Measurements from ENCODE around the gene SLC35D2.

Gene SLC35D2

GRCh38 chr9:96304230-96304629, 79.3 kb downstream of the SLC35D2 start:
- no peaks in the 10 kb centered on the region for H3K79me2 ChIP-seq (ENCODE audit: insufficient read depth, low read length)

GRCh38 chr9:96302021-96302420, 81.5 kb downstream of the SLC35D2 start, which contains the start of gene HSD17B3:
TSS of gene HSD17B3 (minus strand) at chr9:96302176. CDS start at chr9:96302104, 72 bp downstream.
- no peaks in the 10 kb centered on the region for H3F3A ChIP-seq (ENCODE audit: low read depth)
- no peaks in the 10 kb centered on the region for H3K4me1 ChIP-seq (ENCODE audit: insufficient read depth, low read length, poor library complexity, severe bottlenecking)
- no peaks in the 10 kb centered on the region for H3K9me3 ChIP-seq (ENCODE audit: insufficient read depth, low read depth, low read length)
- no peaks in the 10 kb centered on the region for H3K36me3 ChIP-seq (ENCODE audit: insufficient read depth, low read length)
- H3K9ac ChIP-seq (ENCODE audit: low read depth, low read length, poor library complexity, severe bottlenecking) = no peak within 1 kb of the TSS
- H2AFZ ChIP-seq (ENCODE audit: low read length) = no peak within 1 kb of the TSS
- no peaks in the 10 kb centered on the region for H4K20me1 ChIP-seq (ENCODE audit: insufficient read depth, low read length, poor library complexity, severe bottlenecking)
- H3K4me3 ChIP-seq (ENCODE audit: low read length, poor library complexity, severe bottlenecking) = no peak within 1 kb of the TSS
- H3K9me2 ChIP-seq (replicated peaks; ENCODE audit: low read depth, low read length) = no peaks in the 10 kb centered on the region
- no peak for TF ChIP-seq CTCF (conservative IDR thresholded peaks at IDR 0.05; ENCODE audit: low read length)
- no peak for TF ChIP-seq EZH2phosphoT487 (IDR thresholded peaks at IDR 0.05; ENCODE audit: borderline replicate concordance)
- H3K4me2 ChIP-seq (ENCODE audit: low read depth, low read length, poor library complexity, severe bottlenecking) = no peak within 1 kb of the TSS
- H3K79me2 ChIP-seq (ENCODE audit: insufficient read depth, low read length) = no peaks in the 10 kb centered on the region
- no peaks in the 10 kb centered on the region for H3K27me3 ChIP-seq (ENCODE audit: insufficient read depth, low read length, poor library complexity, severe bottlenecking)

More at GRCh38 chr9:96304230-96304629, 79.3 kb downstream of the SLC35D2 start:
- H4K20me1 ChIP-seq (ENCODE audit: insufficient read depth, low read length, poor library complexity, severe bottlenecking) = no peaks in the 10 kb centered on the region
- no peaks in the 10 kb centered on the region for H3K9me3 ChIP-seq (ENCODE audit: insufficient read depth, low read depth, low read length)
- H3K4me1 ChIP-seq (ENCODE audit: insufficient read depth, low read length, poor library complexity, severe bottlenecking) = no peaks in the 10 kb centered on the region
- no peaks in the 10 kb centered on the region for H3K9me2 ChIP-seq (replicated peaks; ENCODE audit: low read depth, low read length)
- peaks cover under 1% of the 10 kb centered on the region for H3K27me3 ChIP-seq (ENCODE audit: insufficient read depth, low read length, poor library complexity, severe bottlenecking)
- H3F3A ChIP-seq (ENCODE audit: low read depth) = no peaks in the 10 kb centered on the region
- H3K9ac ChIP-seq (ENCODE audit: low read depth, low read length, poor library complexity, severe bottlenecking) = no peak overlapping the region
- no peak for TF ChIP-seq EZH2phosphoT487 (IDR thresholded peaks at IDR 0.05; ENCODE audit: borderline replicate concordance)
- TF ChIP-seq CTCF (conservative IDR thresholded peaks at IDR 0.05; ENCODE audit: low read length) = no peak
- no peaks in the 10 kb centered on the region for H3K36me3 ChIP-seq (ENCODE audit: insufficient read depth, low read length)
- H3K4me2 ChIP-seq (ENCODE audit: low read depth, low read length, poor library complexity, severe bottlenecking) = no peak overlapping the region
- H3K4me3 ChIP-seq (ENCODE audit: low read length, poor library complexity, severe bottlenecking) = no peak overlapping the region
- H2AFZ ChIP-seq (ENCODE audit: low read length) = no peak overlapping the region

- H3K9ac ChIP-seq (ENCODE audit: low read depth, low read length, poor library complexity, severe bottlenecking) = no peak overlapping the region
- no peaks in the 10 kb centered on the region for H3K79me2 ChIP-seq (ENCODE audit: insufficient read depth, low read length)
- no peaks in the 10 kb centered on the region for H3K4me1 ChIP-seq (ENCODE audit: insufficient read depth, low read length, poor library complexity, severe bottlenecking)
- no peak overlapping the region for H3K4me3 ChIP-seq (ENCODE audit: low read length, poor library complexity, severe bottlenecking)
- H4K20me1 ChIP-seq (ENCODE audit: insufficient read depth, low read length, poor library complexity, severe bottlenecking) = no peaks in the 10 kb centered on the region
- no peak overlapping the region for H3K4me2 ChIP-seq (ENCODE audit: low read depth, low read length, poor library complexity, severe bottlenecking)
- no peak for TF ChIP-seq EZH2phosphoT487 (IDR thresholded peaks at IDR 0.05; ENCODE audit: borderline replicate concordance)
- no peak for TF ChIP-seq CTCF (conservative IDR thresholded peaks at IDR 0.05; ENCODE audit: low read length)
- no peaks in the 10 kb centered on the region for H3K9me3 ChIP-seq (ENCODE audit: insufficient read depth, low read depth, low read length)
- H3F3A ChIP-seq (ENCODE audit: low read depth) = no peaks in the 10 kb centered on the region
- no peaks in the 10 kb centered on the region for H3K9me2 ChIP-seq (replicated peaks; ENCODE audit: low read depth, low read length)
- H3K27me3 ChIP-seq (ENCODE audit: insufficient read depth, low read length, poor library complexity, severe bottlenecking) = no peaks in the 10 kb centered on the region
- no peaks in the 10 kb centered on the region for H3K36me3 ChIP-seq (ENCODE audit: insufficient read depth, low read length)
- H2AFZ ChIP-seq (ENCODE audit: low read length) = no peak overlapping the region
Measured at GRCh38 chr9:96299823-96300222, 83.7 kb downstream of the SLC35D2 start.
